ENCODE results near the gene TSC22D4. TPM values are rescaled to one million over a fixed set of nuclear protein-coding genes. Genes with fewer than 3 reads are reported as not detected.
"Not testable (repeated sequence)": the region's sequence is repeated elsewhere in the genome, so short reads cannot be mapped to it uniquely, and the experiment has no call there.

Gene TSC22D4
- 68.2 TPM for total RNA-seq

DNA sequence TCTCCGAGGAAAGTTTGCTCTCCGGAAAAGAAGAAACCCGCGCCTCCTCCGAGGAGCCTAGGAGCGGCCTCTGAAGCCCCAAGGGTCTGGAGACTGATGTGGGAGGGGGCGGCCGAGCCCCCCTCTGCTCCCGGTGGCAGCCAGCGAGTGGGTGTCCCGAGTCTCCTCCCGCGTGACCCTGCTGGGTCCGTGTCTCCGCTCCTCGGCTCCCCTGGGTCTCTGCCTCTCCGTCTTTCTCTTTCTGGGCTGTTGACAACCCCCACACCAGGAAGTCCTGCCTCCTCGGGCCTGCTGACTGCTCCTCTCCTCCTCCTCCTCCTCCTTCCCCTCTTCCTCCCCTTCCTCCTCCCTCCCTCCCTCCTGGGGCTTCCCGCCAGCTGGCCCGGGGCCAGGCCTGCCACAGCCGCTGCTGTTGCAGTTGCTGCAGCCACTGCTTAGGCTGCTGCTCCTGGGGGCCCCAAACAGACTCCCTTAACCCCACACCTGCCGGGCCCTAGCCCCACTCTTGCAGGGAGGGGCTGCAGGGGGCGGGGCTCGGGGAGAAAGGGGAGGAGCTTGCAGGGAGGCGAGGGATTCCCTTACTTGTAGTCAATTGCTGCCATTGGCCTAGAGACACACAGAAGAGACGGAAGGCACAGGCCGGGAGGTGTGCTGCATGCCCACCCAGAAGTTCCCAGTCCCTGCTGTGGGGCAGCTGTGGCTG, at the start of gene TSC22D4:
Gene TSC22D4, minus strand, starts transcription at position 257 of the 703 bp plus-strand sequence. CDS start 1,176 bp downstream, outside the sequence.
- TF ChIP-seq, protein P1, sequence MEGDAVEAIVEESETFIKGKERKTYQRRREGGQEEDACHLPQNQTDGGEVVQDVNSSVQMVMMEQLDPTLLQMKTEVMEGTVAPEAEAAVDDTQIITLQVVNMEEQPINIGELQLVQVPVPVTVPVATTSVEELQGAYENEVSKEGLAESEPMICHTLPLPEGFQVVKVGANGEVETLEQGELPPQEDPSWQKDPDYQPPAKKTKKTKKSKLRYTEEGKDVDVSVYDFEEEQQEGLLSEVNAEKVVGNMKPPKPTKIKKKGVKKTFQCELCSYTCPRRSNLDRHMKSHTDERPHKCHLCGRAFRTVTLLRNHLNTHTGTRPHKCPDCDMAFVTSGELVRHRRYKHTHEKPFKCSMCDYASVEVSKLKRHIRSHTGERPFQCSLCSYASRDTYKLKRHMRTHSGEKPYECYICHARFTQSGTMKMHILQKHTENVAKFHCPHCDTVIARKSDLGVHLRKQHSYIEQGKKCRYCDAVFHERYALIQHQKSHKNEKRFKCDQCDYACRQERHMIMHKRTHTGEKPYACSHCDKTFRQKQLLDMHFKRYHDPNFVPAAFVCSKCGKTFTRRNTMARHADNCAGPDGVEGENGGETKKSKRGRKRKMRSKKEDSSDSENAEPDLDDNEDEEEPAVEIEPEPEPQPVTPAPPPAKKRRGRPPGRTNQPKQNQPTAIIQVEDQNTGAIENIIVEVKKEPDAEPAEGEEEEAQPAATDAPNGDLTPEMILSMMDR (IDR thresholded peaks at IDR 0.05) = no peak
- peak; percentile 77 to 95 for DNase-seq (ENCODE audit: low spot score in 2 of 2)
- peak within 1 kb of the TSS; percentile 85 to 87 for H3K27ac ChIP-seq
- no peaks in the 10 kb centered on the region for H3K27me3 ChIP-seq
- H3K9me3 ChIP-seq = no peaks in the 10 kb centered on the region
- H3K4me1 ChIP-seq = peaks cover 25 to 38% of the 10 kb centered on the region in 2 donors
- intact Hi-C loops (cut with DNase I) = loop anchor here (2.0 kb wide), 3 partner anchors 50 to 196 kb away; partner anchors contain the start of genes AGFG2, MEPCE and ZCWPW1
- peaks cover 5% of the 10 kb centered on the region in 2 donors for H3K36me3 ChIP-seq
- H3K4me3 ChIP-seq = peak within 1 kb of the TSS; percentile 90 to 92

- H3K27ac ChIP-seq; H3K9me3 ChIP-seq; H3K4me3 ChIP-seq; H3K27me3 ChIP-seq; intact Hi-C loops (cut with DNase I); H3K4me1 ChIP-seq; H3K36me3 ChIP-seq; DNase-seq (ENCODE audit: low spot score in 2 of 2): not testable (repeated sequence)
Measured at GRCh38 chr7:100528108-100528866, 49.3 kb upstream of the TSC22D4 start.

- H3K27me3 ChIP-seq; H3K4me3 ChIP-seq; intact Hi-C loops (cut with DNase I); H3K27ac ChIP-seq; H3K4me1 ChIP-seq; H3K36me3 ChIP-seq; H3K9me3 ChIP-seq; DNase-seq (ENCODE audit: low spot score in 2 of 2): not testable (repeated sequence)
Measured at GRCh38 chr7:100523192-100523591, 44.2 kb upstream of the TSC22D4 start.

DNA sequence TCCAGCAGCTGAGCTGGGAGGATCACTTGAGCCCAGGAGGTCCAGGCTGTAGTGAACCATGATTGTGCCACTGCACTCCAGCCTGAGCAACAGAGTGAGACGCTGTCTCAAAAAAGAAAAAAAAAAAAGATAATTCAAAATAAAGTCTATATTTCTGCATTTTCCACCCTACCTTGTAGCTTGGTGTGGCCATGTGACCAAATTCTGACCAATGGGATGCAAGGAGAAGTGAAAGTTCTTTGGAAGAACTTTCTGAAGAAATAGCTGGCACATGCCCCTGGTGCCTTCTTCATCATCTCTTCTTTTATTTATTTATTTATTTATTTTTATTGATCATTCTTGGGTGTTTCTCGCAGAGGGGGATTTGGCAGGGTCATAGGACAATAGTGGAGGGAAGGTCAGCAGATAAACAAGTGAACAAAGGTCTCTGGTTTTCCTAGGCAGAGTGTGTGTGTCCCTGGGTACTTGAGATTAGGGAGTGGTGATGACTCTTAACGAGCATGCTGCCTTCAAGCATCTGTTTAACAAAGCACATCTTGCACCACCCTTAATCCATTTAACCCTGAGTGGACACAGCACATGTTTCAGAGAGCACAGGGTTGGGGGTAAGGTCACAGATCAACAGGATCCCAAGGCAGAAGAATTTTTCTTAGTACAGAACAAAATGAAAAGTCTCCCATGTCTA, 43.0 kb upstream of the TSC22D4 start:
- H3K27me3 ChIP-seq; DNase-seq (ENCODE audit: low spot score in 2 of 2); H3K9me3 ChIP-seq; H3K27ac ChIP-seq; H3K4me3 ChIP-seq; H3K36me3 ChIP-seq; intact Hi-C loops (cut with DNase I); H3K4me1 ChIP-seq: not testable (repeated sequence)

DNA sequence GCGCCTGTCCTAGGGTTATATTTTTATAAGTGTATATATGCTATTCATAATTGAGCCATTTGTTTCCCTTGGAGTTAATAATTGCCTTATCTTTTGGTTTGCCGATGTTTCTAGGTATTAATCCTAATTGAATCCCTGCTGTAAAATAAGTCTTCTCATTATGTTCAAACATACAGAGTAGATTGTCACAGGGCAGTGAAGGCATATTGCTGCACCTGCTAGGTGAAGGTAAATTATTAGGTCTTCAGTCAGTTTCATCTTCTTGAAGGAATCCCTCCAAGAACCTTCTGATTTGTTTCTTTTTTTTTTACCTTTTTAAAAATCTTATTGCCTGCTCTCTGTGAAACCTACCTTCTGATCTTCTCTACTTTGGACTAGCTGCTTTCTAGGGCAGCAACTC, 42.1 kb upstream of the TSC22D4 start:
- TF ChIP-seq, protein P1 (IDR thresholded peaks at IDR 0.05) = no peak
- intact Hi-C loops (cut with DNase I) = no loop called here
- Histone ChIP-seq H3K4me1 (no peaks in the 10 kb centered on the region), H3K27me3 (no peaks in the 10 kb centered on the region), H3K9me3 (no peaks in the 10 kb centered on the region), H3K36me3 (no peaks in the 10 kb centered on the region), H3K27ac (no peak overlapping the region), H3K4me3 (no peak overlapping the region)
- DNase-seq (ENCODE audit: low spot score in 2 of 2) = no peak

GRCh38 chr7:100520138-100520537, 41.1 kb upstream of the TSC22D4 start:
- H3K9me3 ChIP-seq = no peaks in the 10 kb centered on the region
- H3K36me3 ChIP-seq = no peaks in the 10 kb centered on the region
- H3K27me3 ChIP-seq = no peaks in the 10 kb centered on the region
- no peaks in the 10 kb centered on the region for H3K4me1 ChIP-seq
- no peak overlapping the region for H3K27ac ChIP-seq
- no peak for DNase-seq (ENCODE audit: low spot score in 2 of 2)
- no peak overlapping the region for H3K4me3 ChIP-seq
- TF ChIP-seq, protein P1 (IDR thresholded peaks at IDR 0.05) = no peak
- intact Hi-C loops (cut with DNase I) = no loop called here

DNA sequence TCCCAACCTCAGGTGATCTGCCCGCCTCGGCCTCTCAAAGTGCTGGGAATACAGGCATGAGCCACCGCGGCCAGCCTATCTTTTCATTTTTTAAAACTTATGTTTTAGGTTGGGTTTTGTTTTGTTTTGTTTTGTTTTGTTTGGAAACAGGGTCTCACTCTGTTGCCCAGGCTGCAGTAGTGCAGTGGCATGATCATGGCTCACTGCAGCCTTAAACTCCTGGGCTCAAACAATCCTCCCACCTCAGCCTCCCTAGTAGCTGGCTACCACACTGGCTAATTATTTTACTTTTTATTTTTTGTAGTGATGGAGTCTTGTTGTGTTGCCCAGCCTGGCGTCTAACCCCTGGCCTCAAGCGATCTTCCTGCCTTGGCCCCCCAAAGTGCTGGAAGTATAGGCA, 40.6 kb upstream of the TSC22D4 start:
- TF ChIP-seq, protein P1 (IDR thresholded peaks at IDR 0.05) = no peak
- H3K27ac ChIP-seq = no peak overlapping the region
- H3K4me3 ChIP-seq = no peak overlapping the region
- no peaks in the 10 kb centered on the region for H3K9me3 ChIP-seq
- H3K36me3 ChIP-seq = no peaks in the 10 kb centered on the region
- intact Hi-C loops (cut with DNase I) = no loop called here
- H3K4me1 ChIP-seq = no peaks in the 10 kb centered on the region
- H3K27me3 ChIP-seq = no peaks in the 10 kb centered on the region
- no peak for DNase-seq (ENCODE audit: low spot score in 2 of 2)

Data from ascending aorta (tissue), 2 donors.